Midbrain (tissue), 1 donor: Measurements from ENCODE around the gene C19orf12.

Experiments
- DNase-seq: peaks from one replicate; lab custom pipeline; 2025; lab: John Stamatoyannopoulos, UW

The C19orf12 gene

GRCh38 chr19:29663861-29664752 lies 51.0 kb downstream of the C19orf12 start:
- no peak for DNase-seq

GRCh38 chr19:29662604-29663404 lies 52.3 kb downstream of the C19orf12 start:
- peak; percentile 30 for DNase-seq

GRCh38 chr19:29662278-29662603 lies 52.8 kb downstream of the C19orf12 start:
- no peak for DNase-seq

- DNase-seq, result no peak
These were observed 54.2 kb downstream of the C19orf12 start for GRCh38 chr19:29660835-29661234.

GRCh38 chr19:29658221-29658991 lies 56.7 kb downstream of the C19orf12 start:
- DNase-seq, result no peak

GRCh38 chr19:29655648-29656335 lies 59.3 kb downstream of the C19orf12 start:
- no peak for DNase-seq

- DNase-seq, result no peak
These were observed 61.7 kb downstream of the C19orf12 start for GRCh38 chr19:29653398-29653797.

- no peak for DNase-seq
These were observed 63.3 kb downstream of the C19orf12 start for GRCh38 chr19:29651622-29652394.

- DNase-seq, result no peak
These were observed 64.2 kb downstream of the C19orf12 start for GRCh38 chr19:29650772-29651387.
